Stomach (tissue), 9 donors: ENCODE data around the gene GUCY2F. TPM values are rescaled to one million over a fixed set of nuclear protein-coding genes. Genes with fewer than 3 reads are reported as not detected.

Experiments used
- DNase-seq, 2 donors: peaks; one replicate each; pipeline versions ENCODE4 v3.0.0 to v3.0.0-alpha.2; 2013 to 2019
- H3K27ac ChIP-seq, 5 donors: fragments of 200-600 bp in 4 of 5; sonication (generic) in 4 of 5; one replicate each; pipeline ENCODE4 v1.5.1; 2013 to 2019; ENCODE audit warnings: mild to moderate bottlenecking in 1 of 5, moderate library complexity in 1 of 5
- H3K27me3 ChIP-seq, 3 donors: fragments of 200-600 bp; sonication (generic); one replicate each; pipeline ENCODE4 v1.5.1; 2017 to 2019; ENCODE audit warnings: mixed run types in 1 of 3
- H3K36me3 ChIP-seq, 4 donors: fragments of 200-600 bp; sonication (generic); 1 replicate in 3 of 4; 2 replicates in 1 of 4; pipeline ENCODE4 v1.5.1; 2016 to 2019
- H3K4me1 ChIP-seq, 4 donors: fragments of 200-600 bp; sonication (generic); one replicate each; pipeline ENCODE4 v1.5.1; 2016 to 2019
- H3K4me3 ChIP-seq, 4 donors: fragments of 200-600 bp; sonication (generic) in 3 of 4; one replicate each; pipeline ENCODE4 v1.5.1; 2016 to 2019; ENCODE audit warnings: mild to moderate bottlenecking in 1 of 4
- H3K9me3 ChIP-seq, 4 donors: fragments of 200-600 bp; sonication (generic); one replicate each; pipeline ENCODE4 v1.5.1; 2016 to 2019
- EP300 ChIP-seq: sonication (generic); formaldehyde crosslinking; IDR thresholded peaks from one replicate; pipeline ENCODE4 v1.6.1; 2017; ENCODE audit warnings: antibody characterized with exemption
- POLR2A ChIP-seq, 4 donors: fragments of 450-650 bp; IDR thresholded peaks; one replicate each; pipeline ENCODE4 v1.6.1; 2016; ENCODE audit warnings: antibody characterized with exemption in 4 of 4, control low read depth in 2 of 4, mild to moderate bottlenecking in 1 of 4, moderate library complexity in 1 of 4
- POLR2AphosphoS5 ChIP-seq, 3 donors: sonication (generic); formaldehyde crosslinking; IDR thresholded peaks; one replicate each; pipeline ENCODE4 v1.6.1; 2016; ENCODE audit warnings: antibody characterized with exemption in 3 of 3
- WGBS, 5 donors: extraction: QIAGEN DNeasy Blood & Tissue Kit in 3 of 5; methylation state at CpG; one replicate each; pipeline versions ENCODE4 v1.1.5 to v1.1.7; 2013 to 2018; 5-methylcytosine and 5-hydroxymethylcytosine counted together
- intact Hi-C: fragments of 100-400 bp; cut with DNase I; formaldehyde crosslinking; loops from one replicate; pipeline ENCODE4 v1.15.1; 2023; ENCODE audit warnings: low total_unique reads
- polyA plus RNA-seq, 3 donors: library from polyadenylated mRNA; stranded (reverse); fragments of 200-250 nt; gene quantifications; one replicate each; pipeline ENCODE4 v1.2.3, GENCODE V29; 2013
- total RNA-seq, 5 donors: library from RNA; depleted of rRNA; stranded (reverse); fragments of >200 nt; gene quantifications; one replicate each; pipeline versions ENCODE4 v1.1.0 to v1.2.3, GENCODE V29; 2014 to 2016
- TF ChIP-seq, protein P1 (sequence below), 7 experiments: fragments of 450-650 bp in 4 of 7; fragments of 200-600 bp in 3 of 7; sonication (generic) in 3 of 7; IDR thresholded peaks; one replicate each; pipeline ENCODE4 v1.5.1; 2016 to 2019; ENCODE audit warnings: antibody characterized with exemption in 7 of 7, control low read depth in 2 of 7, mild to moderate bottlenecking in 1 of 7
- donor health status: healthy with polysubstance abuse.
- donor health status: Bipolar disorder and iron deficiency.
- donor health status: healthy.

The GUCY2F gene
- total and polyA plus RNA-seq, 8 donors, result not detected

DNA sequence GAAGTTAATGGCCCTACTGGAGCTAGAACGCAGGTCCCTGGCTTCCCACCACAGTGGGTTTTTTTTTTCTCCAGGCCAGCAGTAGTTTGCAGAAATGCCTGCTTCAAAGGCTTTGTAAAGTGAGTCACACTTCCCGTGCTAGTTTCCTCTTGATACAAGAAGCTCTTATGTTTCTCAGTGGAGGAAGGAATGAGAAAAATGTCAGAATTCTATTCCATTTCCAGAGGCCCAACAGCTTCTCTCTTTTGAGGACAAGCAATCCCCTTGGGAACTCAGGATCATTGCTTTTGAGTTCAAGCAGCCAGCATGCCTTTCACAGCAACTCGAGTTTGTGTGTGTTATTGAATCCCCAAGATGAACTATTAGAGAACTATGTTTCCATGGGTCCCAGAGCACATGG lies 134.3 kb downstream of the GUCY2F start:
- H3K4me3 ChIP-seq, result no peak overlapping the region
- intact Hi-C loops, result no loop called here
- 36 to 54% (median 43%) methylated on average over 3 of the region's 3 CpGs for WGBS, 5 donors

DNA sequence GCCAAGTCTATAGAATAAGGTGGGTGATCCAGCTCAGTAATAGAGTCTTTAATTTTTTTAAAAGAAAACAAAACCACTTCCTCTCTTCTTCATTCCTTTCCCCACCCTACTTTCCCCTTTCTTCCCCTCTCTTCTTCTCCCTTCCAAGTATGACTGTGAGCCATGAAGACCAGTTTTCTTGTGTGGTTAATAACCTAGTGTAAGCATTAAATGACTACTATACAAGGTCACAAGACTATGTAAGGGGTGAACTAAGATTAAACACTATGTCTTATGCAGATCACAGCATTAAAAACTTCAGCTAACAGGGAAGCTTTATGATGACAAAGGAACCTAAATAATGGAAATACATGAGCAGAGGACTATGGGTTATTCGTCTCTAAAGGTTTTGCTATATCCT lies 135.4 kb downstream of the GUCY2F start:
- TF ChIP-seq, protein P1, sequence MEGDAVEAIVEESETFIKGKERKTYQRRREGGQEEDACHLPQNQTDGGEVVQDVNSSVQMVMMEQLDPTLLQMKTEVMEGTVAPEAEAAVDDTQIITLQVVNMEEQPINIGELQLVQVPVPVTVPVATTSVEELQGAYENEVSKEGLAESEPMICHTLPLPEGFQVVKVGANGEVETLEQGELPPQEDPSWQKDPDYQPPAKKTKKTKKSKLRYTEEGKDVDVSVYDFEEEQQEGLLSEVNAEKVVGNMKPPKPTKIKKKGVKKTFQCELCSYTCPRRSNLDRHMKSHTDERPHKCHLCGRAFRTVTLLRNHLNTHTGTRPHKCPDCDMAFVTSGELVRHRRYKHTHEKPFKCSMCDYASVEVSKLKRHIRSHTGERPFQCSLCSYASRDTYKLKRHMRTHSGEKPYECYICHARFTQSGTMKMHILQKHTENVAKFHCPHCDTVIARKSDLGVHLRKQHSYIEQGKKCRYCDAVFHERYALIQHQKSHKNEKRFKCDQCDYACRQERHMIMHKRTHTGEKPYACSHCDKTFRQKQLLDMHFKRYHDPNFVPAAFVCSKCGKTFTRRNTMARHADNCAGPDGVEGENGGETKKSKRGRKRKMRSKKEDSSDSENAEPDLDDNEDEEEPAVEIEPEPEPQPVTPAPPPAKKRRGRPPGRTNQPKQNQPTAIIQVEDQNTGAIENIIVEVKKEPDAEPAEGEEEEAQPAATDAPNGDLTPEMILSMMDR (IDR thresholded peaks at IDR 0.05), result no peak
- TF ChIP-seq EP300 (no peak), POLR2A (IDR thresholded peaks at IDR 0.05) (no peak), POLR2AphosphoS5 (IDR thresholded peaks at IDR 0.05) (no peak)
- Histone ChIP-seq H3K27me3 (peaks cover 0 to 3% (median 0%) of the 10 kb centered on the region in 3 donors), H3K36me3 (no peaks in the 10 kb centered on the region), H3K9me3 (no peaks in the 10 kb centered on the region), H3K4me1 (peaks cover 0 to under 1% (median 0%) of the 10 kb centered on the region in 4 donors), H3K4me3 (no peak overlapping the region), H3K27ac (no peak overlapping the region)
- no peak for DNase-seq
- intact Hi-C loops, result no loop called here
- 63 to 94% (median 82%) methylated on average over 1 of the region's 1 CpG for WGBS, 5 donors

More for the DNA sequence above, 134.3 kb downstream of the GUCY2F start:
- Histone ChIP-seq H3K27ac (no peak overlapping the region), H3K36me3 (no peaks in the 10 kb centered on the region), H3K9me3 (no peaks in the 10 kb centered on the region), H3K27me3 (peaks cover 0 to 3% (median 0%) of the 10 kb centered on the region in 3 donors), H3K4me1 (peaks cover 0 to 12% (median 0%) of the 10 kb centered on the region in 4 donors)
- peak in 1 of 2 donors; percentile 26 for DNase-seq
- TF ChIP-seq POLR2A (IDR thresholded peaks at IDR 0.05) (no peak), POLR2AphosphoS5 (IDR thresholded peaks at IDR 0.05) (no peak), EP300 (no peak)
- TF ChIP-seq, protein P1 (IDR thresholded peaks at IDR 0.05), result no peak

DNA sequence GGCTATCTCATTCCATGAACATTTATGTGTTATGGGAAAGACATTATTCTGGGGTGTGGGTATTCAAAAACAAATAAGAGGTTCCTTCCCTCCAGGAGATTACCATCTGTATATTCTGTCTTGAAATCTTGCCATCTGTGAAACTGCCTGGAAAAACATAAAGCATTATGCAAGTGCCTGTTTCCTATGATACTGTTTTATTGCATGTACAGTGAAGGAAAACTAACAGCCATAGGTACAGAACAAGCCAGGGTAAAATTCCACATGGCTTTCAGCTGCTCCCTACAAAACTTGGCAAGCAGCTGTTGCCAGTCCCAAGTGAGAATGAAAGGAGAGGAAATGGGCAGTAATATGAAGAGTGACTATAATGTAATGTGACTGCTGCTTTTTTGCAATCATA lies 136.0 kb downstream of the GUCY2F start:
- intact Hi-C loops, result no loop called here

DNA sequence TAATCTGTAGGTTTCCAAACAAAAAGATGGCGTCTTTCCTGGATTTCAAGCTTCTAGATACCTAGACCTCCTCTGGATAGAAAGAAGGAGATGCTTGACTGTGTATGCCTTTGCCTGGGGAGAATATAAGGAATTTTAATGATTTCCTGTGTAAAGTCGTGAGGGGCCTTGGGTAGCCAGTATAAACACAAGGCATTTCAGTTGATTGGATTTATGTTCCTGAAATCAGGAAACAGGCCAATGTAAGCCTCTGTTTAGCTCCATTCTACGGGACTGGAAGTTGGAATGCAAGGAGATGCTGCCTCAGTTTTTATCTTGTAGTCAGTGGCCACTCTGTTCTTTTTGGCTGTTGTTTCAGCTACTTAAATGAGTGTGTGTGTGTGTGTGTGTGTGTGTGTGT lies 137.2 kb downstream of the GUCY2F start:
- no peak overlapping the region for H3K4me3 ChIP-seq
- H3K27ac ChIP-seq, result no peak overlapping the region
- TF ChIP-seq EP300, result no peak
- TF ChIP-seq POLR2A (IDR thresholded peaks at IDR 0.05), result no peak
- TF ChIP-seq, protein P1 (IDR thresholded peaks at IDR 0.05), result no peak
- no peak for TF ChIP-seq POLR2AphosphoS5 (IDR thresholded peaks at IDR 0.05)
- peaks cover 0 to 3% (median 0%) of the 10 kb centered on the region in 3 donors for H3K27me3 ChIP-seq
- no peaks in the 10 kb centered on the region for H3K4me1 ChIP-seq
- no peaks in the 10 kb centered on the region for H3K36me3 ChIP-seq
- 53 to 76% (median 66%) methylated on average over 3 of the region's 3 CpGs for WGBS, 5 donors
- no peak for DNase-seq
- H3K9me3 ChIP-seq, result no peaks in the 10 kb centered on the region
- intact Hi-C loops, result no loop called here

More for the DNA sequence above, 136.0 kb downstream of the GUCY2F start:
- no peak for TF ChIP-seq POLR2AphosphoS5 (IDR thresholded peaks at IDR 0.05)
- TF ChIP-seq, protein P1 (IDR thresholded peaks at IDR 0.05), result no peak
- TF ChIP-seq EP300, result no peak
- no peak for TF ChIP-seq POLR2A (IDR thresholded peaks at IDR 0.05)
- Histone ChIP-seq H3K36me3 (no peaks in the 10 kb centered on the region), H3K27ac (no peak overlapping the region), H3K4me1 (no peaks in the 10 kb centered on the region), H3K4me3 (no peak overlapping the region), H3K27me3 (peaks cover 0 to 3% (median 0%) of the 10 kb centered on the region in 3 donors), H3K9me3 (no peaks in the 10 kb centered on the region)
- no peak for DNase-seq
